GM18505 (cell line): ENCODE results near the gene COA7.
"Not testable (repeated sequence)": the region's sequence is repeated elsewhere in the genome, so short reads cannot be mapped to it uniquely, and the experiment has no call there.

Source experiments
- ATAC-seq: cut with Tn5 transposase; IDR thresholded peaks from one replicate; pipeline ENCODE4 v1.9.1; 2021; ENCODE audit not compliant: unreplicated experiment
- POLR2A ChIP-seq: IDR thresholded peaks from 4 replicates; pipeline ENCODE4 v1.6.1; 2011; ENCODE audit warnings: borderline replicate concordance; ENCODE audit not compliant: insufficient read depth, insufficient read length; ENCODE audit errors: extremely low read depth

Gene COA7

DNA sequence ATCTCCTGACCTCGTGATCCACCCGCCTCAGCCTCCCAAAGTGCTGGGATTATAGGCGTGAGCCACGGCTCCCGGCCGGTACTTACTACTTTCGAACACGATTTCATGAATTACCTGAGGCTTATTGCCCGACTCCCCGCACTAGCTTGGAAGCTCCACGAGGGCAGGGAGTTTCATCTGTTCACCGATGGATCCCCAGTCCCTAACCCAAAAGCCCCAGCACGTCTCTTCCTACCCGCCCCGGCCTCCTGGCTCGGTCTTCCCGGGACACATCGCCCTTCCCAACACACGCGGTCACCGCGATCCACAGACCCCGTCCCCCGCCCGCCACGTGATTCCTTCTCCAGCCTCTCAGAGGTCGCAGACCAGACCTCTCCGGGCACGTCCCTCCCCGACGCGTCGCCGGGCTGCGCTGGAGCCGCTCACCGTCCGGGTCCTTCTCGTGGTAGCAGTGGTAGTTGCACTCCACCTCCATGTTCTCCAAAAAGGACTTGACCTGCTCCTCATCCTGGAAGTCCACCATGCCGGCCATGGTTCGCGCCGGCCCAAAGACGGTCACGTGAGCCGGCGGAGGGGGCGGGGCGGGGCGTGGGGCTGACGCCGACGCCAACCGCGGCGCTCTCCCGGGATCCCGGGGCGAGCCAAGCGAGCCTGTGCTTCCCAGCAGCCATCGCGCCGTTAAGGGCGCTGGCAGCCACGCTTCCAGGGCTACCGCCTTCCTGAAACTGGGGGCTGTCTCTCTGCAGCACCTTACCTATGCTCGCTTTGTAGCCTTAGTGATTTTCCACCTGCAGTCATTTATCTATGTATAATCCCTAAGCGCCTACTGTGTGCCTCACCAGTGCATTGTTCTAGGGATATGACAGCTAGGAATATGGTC lies at the start of gene COA7:
Gene COA7, minus strand, starts transcription at position 553 of the 880 bp plus-strand sequence. Its CDS starts 21 bp downstream, at position 532.
- peak; percentile 54 for ATAC-seq
- TF ChIP-seq POLR2A = peak; percentile 69

DNA sequence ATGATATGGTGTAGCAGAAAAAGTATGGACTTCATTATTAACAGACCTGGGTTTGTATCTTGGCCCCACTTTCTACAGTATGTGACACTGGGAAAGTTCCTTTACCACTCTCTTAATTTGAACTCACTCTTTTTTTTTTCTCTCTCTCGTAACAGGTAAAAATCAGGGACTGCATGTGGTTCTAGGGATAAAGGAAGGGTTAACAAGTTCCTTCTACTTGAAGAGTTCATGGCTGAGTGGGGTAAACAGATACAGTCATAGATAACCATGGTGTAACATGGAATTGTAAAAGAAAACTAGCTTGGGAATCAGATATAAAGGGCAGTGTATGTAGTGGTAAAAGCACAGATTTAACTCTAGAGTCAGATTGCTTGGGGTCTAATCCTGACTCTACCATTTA lies 49.3 kb upstream of the COA7 start:
- ATAC-seq = no peak
- TF ChIP-seq POLR2A = no peak

GRCh38 chr1:52746189-52746588 lies 48.0 kb upstream of the COA7 start:
- ATAC-seq = no peak
- TF ChIP-seq POLR2A = no peak

DNA sequence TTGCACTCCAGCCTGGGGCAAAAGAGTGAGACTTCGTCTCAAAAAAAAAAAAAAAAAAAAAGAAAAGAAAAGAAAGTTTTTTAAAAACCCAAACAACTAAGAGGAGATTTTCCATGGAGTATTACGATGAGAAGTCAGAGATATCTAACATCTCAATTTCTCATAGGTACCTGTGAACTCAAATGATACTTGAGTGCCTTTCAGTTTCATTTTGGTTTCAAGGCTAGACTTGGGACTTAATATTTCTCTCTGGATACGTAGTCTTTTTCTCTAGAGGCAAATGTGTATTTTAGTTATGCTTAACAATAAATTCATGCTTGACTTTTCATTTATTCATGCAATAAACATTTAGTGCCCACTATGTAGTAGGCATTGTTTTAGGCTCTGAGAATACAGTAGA lies 43.1 kb upstream of the COA7 start:
- ATAC-seq = no peak

DNA sequence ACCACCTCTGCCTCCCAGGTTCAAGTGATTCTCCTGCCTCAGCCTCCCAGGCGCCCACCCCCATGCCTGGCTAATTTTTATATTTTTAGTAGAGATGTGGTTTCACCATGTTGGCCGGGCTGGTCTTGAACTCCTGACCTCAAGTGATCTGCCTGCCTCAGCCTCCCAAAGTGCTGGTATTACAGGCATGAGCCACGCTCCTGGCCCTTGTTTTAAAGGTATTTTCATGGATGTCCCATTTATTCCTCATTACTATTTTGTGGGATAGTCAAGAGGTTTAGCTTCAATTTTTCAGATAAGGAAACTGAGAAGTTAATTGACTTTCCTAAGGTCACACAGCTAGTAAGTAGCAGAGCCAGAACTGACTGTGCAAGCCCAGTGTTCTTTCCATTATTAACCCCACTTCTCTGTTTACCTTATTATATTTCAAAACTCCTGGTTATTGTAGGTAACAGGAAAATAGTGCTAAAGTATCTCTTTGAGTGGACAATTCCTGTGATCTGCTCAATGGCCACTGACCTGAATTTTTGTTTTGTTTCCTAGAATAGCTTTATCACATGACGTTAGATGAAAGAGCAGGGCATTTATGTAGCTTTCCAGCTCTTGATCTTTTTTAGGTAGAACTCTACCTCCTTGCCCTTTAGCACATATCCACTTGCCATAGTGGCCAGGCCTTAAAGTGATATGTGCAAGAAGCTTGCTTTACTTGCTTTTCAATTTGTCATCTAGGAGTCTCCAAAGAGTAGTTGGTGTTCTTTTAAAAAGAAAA lies 41.7 kb upstream of the COA7 start:
- ATAC-seq = no peak
- TF ChIP-seq POLR2A = no peak

More for the DNA sequence above, 43.1 kb upstream of the COA7 start:
- TF ChIP-seq POLR2A = no peak

GRCh38 chr1:52738893-52739292 lies 40.7 kb upstream of the COA7 start:
- TF ChIP-seq POLR2A = no peak
- no peak for ATAC-seq

GRCh38 chr1:52738148-52738547 lies 40.0 kb upstream of the COA7 start:
- TF ChIP-seq POLR2A = no peak
- no peak for ATAC-seq

GRCh38 chr1:52735371-52735770 lies 37.2 kb upstream of the COA7 start:
- not testable (repeated sequence) for ATAC-seq

DNA sequence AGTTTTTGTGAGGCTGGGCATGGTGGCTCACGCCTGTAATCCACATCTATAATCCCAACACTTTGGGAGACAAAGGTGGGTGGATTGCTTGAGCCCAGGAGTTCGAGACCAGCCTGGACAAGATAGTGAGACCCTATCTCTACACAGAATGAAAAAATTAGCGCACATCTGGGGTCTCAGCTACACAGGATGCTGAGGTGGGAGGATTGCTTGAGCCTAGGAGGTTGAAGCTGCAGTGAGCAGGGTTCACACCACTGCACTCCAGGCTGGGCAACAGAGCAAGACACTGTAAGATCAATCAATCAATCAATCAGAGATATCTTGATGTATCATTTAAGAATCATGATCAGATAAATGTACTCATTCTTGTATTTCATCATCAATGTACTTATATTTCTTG lies 35.2 kb upstream of the COA7 start:
- no peak for ATAC-seq
- TF ChIP-seq POLR2A = no peak

- ATAC-seq = no peak
- TF ChIP-seq POLR2A = no peak
These were observed 30.0 kb upstream of the COA7 start for GRCh38 chr1:52727956-52728656.

DNA sequence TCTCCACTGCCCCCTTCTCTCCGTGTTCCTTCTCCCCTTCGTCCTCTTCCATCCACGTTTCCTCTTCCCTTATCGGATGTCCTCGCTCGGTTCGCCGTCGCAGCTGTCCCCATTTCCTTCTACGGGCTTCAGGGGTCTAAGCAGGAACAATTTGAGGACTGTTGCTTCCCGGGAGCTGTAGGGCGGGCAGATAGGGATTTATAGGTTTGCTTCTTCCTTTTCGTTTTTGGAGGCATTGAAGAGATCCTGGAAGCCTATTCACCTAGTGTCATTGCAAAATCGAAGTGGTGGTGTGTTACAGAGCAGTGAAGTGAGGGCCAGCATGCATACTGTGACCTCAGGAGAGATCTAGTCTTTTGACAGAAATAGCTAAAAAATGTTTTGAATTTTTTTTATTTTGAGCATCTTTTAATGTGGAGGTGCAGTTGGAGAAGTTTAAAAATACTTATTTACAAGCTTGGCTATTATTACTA lies 29.0 kb upstream of the COA7 start:
- no peak for ATAC-seq
- no peak for TF ChIP-seq POLR2A

DNA sequence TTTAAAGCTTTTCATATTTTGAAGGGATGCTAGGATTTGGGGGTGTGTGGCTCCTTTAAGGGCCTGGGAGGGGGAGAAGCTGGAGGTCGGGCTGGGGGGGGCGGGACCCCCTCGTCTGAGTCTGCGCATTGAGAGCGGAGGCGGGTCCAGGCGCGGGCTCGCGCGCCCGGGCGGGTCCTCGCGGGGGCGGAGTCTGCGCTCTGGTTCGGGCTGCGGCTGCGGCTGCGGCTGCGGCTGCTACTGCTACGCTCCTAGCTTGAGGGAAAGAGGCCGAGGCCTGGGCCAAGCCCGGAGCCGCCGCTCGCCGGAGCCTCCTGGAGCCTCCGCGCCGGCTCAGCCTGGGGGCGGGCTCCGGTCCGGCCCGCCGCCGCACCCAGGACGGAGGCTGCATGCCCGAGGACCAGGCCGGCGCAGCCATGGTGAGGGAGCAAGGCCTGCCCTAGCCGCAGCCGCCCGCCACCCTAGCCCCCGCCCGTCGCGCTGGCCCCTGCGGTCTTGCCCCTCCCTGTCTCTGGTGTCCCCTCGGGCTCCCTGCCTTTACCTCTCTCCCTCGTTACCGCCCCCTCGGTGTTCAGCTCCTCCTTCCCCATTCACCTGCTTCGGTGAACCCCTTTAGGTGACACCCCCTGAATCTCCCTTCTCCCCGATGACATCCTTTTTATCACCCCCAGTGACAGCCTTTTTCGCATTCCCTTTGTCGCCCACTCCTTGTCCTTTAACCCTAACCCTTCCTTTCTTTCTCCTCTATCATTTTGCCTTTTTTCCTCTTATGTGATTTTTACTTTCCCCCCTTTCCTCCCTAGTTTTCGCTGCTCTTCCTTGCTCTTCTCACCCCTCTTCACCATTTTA lies 28.3 kb upstream of the COA7 start, which contains the start of gene ZYG11B:
Gene ZYG11B, plus strand, starts transcription at position 189 of the 849 bp plus-strand sequence. Its CDS starts 201 bp downstream, at position 390.
- ATAC-seq = peak; percentile 95
- TF ChIP-seq POLR2A = peak; percentile 70
